Ureter (tissue), 1 donor: ENCODE data around the gene NOVA1. TPM values are rescaled to one million over a fixed set of nuclear protein-coding genes. Genes with fewer than 3 reads are reported as not detected.
A peak's percentile ranks its signal among the peaks of the same experiment; 100 is the strongest.
"Not testable (repeated sequence)": the region's sequence is repeated elsewhere in the genome, so short reads cannot be mapped to it uniquely, and the experiment has no call there.

Experiments used
- DNase-seq: peaks from one replicate; pipeline ENCODE4 v3.0.0-alpha.2; 2020; ENCODE audit warnings: low spot score
- total RNA-seq: library from RNA; stranded (reverse); gene quantifications from one replicate; pipeline ENCODE4 v1.2.4, GENCODE V29; 2023
- donor health status: DM: yes; HTN: yes; CAD: no.

The NOVA1 gene
- total RNA-seq = 18.9 TPM

- no peak for DNase-seq
These were observed at the start of gene NOVA1 for GRCh38 chr14:26597589-26598080. TSS of gene NOVA1 (minus strand) at chr14:26598033. CDS start at chr14:26597436, 597 bp downstream.

- DNase-seq = not testable (repeated sequence)
These were observed 47.2 kb upstream of the NOVA1 start for GRCh38 chr14:26645057-26645456.

GRCh38 chr14:26636561-26636960 is 38.7 kb upstream of the NOVA1 start:
- DNase-seq = no peak

- not testable (repeated sequence) for DNase-seq
These were observed 37.1 kb upstream of the NOVA1 start for GRCh38 chr14:26634946-26635345.

- DNase-seq = no peak
These were observed 28.4 kb upstream of the NOVA1 start for GRCh38 chr14:26626256-26626655.

GRCh38 chr14:26622611-26623010 is 24.8 kb upstream of the NOVA1 start:
- no peak for DNase-seq

GRCh38 chr14:26621807-26622560 is 24.2 kb upstream of the NOVA1 start:
- no peak for DNase-seq

GRCh38 chr14:26621364-26621763 is 23.5 kb upstream of the NOVA1 start:
- DNase-seq = no peak

GRCh38 chr14:26611259-26611658 is 13.4 kb upstream of the NOVA1 start:
- DNase-seq = no peak

GRCh38 chr14:26606729-26607312 is 9.0 kb upstream of the NOVA1 start:
- no peak for DNase-seq

GRCh38 chr14:26605602-26606001 is 7.8 kb upstream of the NOVA1 start:
- no peak for DNase-seq

- DNase-seq = no peak
These were observed 5.1 kb upstream of the NOVA1 start for GRCh38 chr14:26602902-26603301.

- DNase-seq = no peak
These were observed 4.0 kb upstream of the NOVA1 start for GRCh38 chr14:26601856-26602255.

GRCh38 chr14:26599291-26599690 is 1.5 kb upstream of the NOVA1 start:
- DNase-seq = no peak

- no peak for DNase-seq
These were observed 869 bp upstream of the NOVA1 start for GRCh38 chr14:26598672-26599131.

GRCh38 chr14:26598081-26598671 is 343 bp upstream of the NOVA1 start:
- peak; percentile 82 for DNase-seq

GRCh38 chr14:26597071-26597588 is 703 bp downstream of the NOVA1 start:
- DNase-seq = no peak

GRCh38 chr14:26596543-26597061 is 1.2 kb downstream of the NOVA1 start:
- DNase-seq = no peak

GRCh38 chr14:26595926-26596542 is 1.8 kb downstream of the NOVA1 start:
- DNase-seq = no peak

GRCh38 chr14:26594756-26595545 is 2.9 kb downstream of the NOVA1 start:
- no peak for DNase-seq

- DNase-seq = no peak
These were observed 3.7 kb downstream of the NOVA1 start for GRCh38 chr14:26594148-26594547.
